Spleen (tissue), 11 donors: ENCODE data around the gene NKX6-2. TPM values are rescaled to one million over a fixed set of nuclear protein-coding genes. Genes with fewer than 3 reads are reported as not detected.

Experiments used
- DNase-seq: peaks from one replicate; pipeline ENCODE4 v3.0.0-alpha.2; 2020
- H3K27ac ChIP-seq, 8 donors: fragments of 200-600 bp; sonication (generic) in 7 of 8; 1 replicate in 4 of 8; 2 replicates in 4 of 8; pipeline versions ENCODE4 v1.5.0 to v1.8.0; 2016 to 2021; ENCODE audit warnings: inconsistent platforms in 4 of 8, mild to moderate bottlenecking in 4 of 8, moderate library complexity in 1 of 8
- H3K27me3 ChIP-seq, 7 donors: fragments of 200-600 bp; sonication (generic) in 6 of 7; replicated peaks in 1 of 7; 1 replicate in 4 of 7; 2 replicates in 3 of 7; pipeline versions ENCODE4 v1.5.0 to v1.8.0; 2016 to 2021; ENCODE audit warnings: inconsistent platforms in 3 of 7, mild to moderate bottlenecking in 1 of 7
- H3K36me3 ChIP-seq, 6 donors: fragments of 200-600 bp; sonication (generic) in 5 of 6; 1 replicate in 4 of 6; 2 replicates in 2 of 6; pipeline versions ENCODE4 v1.5.0 to v1.8.0; 2016 to 2021; ENCODE audit warnings: inconsistent platforms in 2 of 6
- H3K4me1 ChIP-seq, 6 donors: fragments of 200-600 bp; sonication (generic) in 5 of 6; 1 replicate in 3 of 6; 2 replicates in 3 of 6; pipeline versions ENCODE4 v1.5.0 to v1.8.0; 2016 to 2021; ENCODE audit warnings: inconsistent platforms in 3 of 6
- H3K4me3 ChIP-seq, 8 donors: fragments of 200-600 bp; sonication (generic) in 7 of 8; 1 replicate in 4 of 8; 2 replicates in 4 of 8; pipeline versions ENCODE4 v1.5.0 to v1.8.0; 2016 to 2021; ENCODE audit warnings: inconsistent platforms in 4 of 8, mild to moderate bottlenecking in 4 of 8, moderate library complexity in 2 of 8
- H3K9me3 ChIP-seq, 8 donors: fragments of 200-600 bp; sonication (generic) in 7 of 8; 1 replicate in 4 of 8; 2 replicates in 4 of 8; pipeline versions ENCODE4 v1.5.0 to v1.8.0; 2016 to 2021; ENCODE audit warnings: inconsistent platforms in 4 of 8
- POLR2A ChIP-seq, 3 donors: fragments of 450-650 bp; IDR thresholded peaks; one replicate each; pipeline ENCODE4 v1.5.1; 2017; ENCODE audit warnings: antibody characterized with exemption in 3 of 3, mild to moderate bottlenecking in 1 of 3
- POLR2AphosphoS5 ChIP-seq, 3 donors: sonication (generic); formaldehyde crosslinking; IDR thresholded peaks; one replicate each; pipeline ENCODE4 v1.5.1; 2017; ENCODE audit warnings: antibody characterized with exemption in 3 of 3
- WGBS, 5 donors: extraction: QIAGEN DNeasy Blood & Tissue Kit in 3 of 5; methylation state at CpG; one replicate each; pipeline versions ENCODE4 v1.1.5 to v1.1.7; 2013 to 2018; 5-methylcytosine and 5-hydroxymethylcytosine counted together
- intact Hi-C: fragments of 100-400 bp; cut with DNase I; formaldehyde crosslinking; loops from one replicate; pipeline ENCODE4 v1.15.0; 2023; ENCODE audit warnings: low total_unique reads
- polyA plus RNA-seq, 3 donors: library from polyadenylated mRNA; stranded (reverse); fragments of 200-250 nt; gene quantifications; one replicate each; pipeline ENCODE4 v1.2.1, GENCODE V29; 2013
- total RNA-seq, 7 donors: library from RNA; depleted of rRNA in 3 of 7; stranded (reverse); fragments of >200 nt in 3 of 7; fragmentation: NEBNext Ultra II Directional in 4 of 7; extraction: Animal tissue kit (Norgen Biotek cat#: 25700) in 4 of 7; gene quantifications; one replicate each; pipeline versions ENCODE4 v1.1.0 to v1.2.1, GENCODE V29; 2016 to 2021
- TF ChIP-seq, protein P1 (sequence below), 11 experiments: fragments of 200-600 bp in 7 of 11; fragments of 450-650 bp in 4 of 11; sonication (generic) in 4 of 11; IDR thresholded peaks in 8 of 11; conservative IDR thresholded peaks in 3 of 11; 1 replicate in 7 of 11; 2 replicates in 4 of 11; pipeline versions ENCODE4 v1.4.0 to v1.8.0; 2016 to 2021; ENCODE audit warnings: antibody characterized with exemption in 11 of 11, inconsistent platforms in 4 of 11, mild to moderate bottlenecking in 1 of 11
- donor health status: healthy with polysubstance abuse.
- donor health status: DM: no; HTN: no; CAD: no; lungs with moderate emphysema.
- donor health status: DM: no; HTN: no; CAD: no.
- donor health status: Bipolar disorder and iron deficiency.
- donor health status: healthy.
- donor health status: DM: no; HTN: no; CAD: no.
- donor health status: DM: yes; HTN: yes; CAD: no.

Gene NKX6-2
- total and polyA plus RNA-seq, 10 donors = 0.03 to 0.08 TPM; not detected in 8

DNA sequence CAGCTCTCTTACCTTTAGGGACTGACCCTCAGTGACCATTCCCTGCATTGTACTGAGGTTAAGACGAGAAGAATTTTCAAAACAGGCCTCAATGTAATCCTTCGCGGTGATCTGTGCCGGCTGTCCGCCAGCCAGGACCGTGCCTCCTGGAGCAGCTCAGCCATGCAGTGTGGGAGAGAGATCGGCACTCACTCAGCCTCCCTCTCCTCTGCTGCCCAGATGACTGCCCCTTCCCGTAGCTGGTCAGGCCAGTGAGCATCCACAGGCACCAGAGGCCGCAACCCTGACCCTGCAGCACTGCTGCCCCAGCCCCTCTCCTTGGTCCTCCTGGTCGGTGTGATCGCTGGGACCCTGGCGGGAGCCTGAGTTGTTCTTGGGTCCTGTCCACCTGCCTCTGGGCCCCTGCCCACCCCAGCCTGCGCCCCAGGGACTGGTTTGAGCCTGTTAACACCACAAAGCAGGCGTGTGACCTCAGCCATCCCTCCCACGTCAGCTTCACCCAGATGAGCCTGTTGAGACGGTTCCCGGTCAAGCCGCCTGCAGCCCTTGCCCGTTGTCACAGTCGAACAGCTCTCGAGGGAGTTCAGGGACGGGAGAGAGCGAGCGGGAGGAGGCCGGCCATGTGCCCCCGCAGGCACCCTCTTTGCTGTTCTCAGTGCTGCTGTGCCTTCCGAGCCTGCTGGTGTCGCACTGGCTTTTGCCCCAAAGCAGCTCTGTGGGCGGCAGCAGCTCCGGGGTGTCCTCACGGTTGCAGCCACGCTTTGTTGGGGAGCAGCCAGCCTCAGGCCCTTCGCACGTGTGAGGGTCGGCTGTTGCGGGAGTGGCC, 37.2 kb downstream of the NKX6-2 start:
- TF ChIP-seq POLR2AphosphoS5 (IDR thresholded peaks at IDR 0.05) (no peak), POLR2A (IDR thresholded peaks at IDR 0.05) (no peak)
- TF ChIP-seq, protein P1, sequence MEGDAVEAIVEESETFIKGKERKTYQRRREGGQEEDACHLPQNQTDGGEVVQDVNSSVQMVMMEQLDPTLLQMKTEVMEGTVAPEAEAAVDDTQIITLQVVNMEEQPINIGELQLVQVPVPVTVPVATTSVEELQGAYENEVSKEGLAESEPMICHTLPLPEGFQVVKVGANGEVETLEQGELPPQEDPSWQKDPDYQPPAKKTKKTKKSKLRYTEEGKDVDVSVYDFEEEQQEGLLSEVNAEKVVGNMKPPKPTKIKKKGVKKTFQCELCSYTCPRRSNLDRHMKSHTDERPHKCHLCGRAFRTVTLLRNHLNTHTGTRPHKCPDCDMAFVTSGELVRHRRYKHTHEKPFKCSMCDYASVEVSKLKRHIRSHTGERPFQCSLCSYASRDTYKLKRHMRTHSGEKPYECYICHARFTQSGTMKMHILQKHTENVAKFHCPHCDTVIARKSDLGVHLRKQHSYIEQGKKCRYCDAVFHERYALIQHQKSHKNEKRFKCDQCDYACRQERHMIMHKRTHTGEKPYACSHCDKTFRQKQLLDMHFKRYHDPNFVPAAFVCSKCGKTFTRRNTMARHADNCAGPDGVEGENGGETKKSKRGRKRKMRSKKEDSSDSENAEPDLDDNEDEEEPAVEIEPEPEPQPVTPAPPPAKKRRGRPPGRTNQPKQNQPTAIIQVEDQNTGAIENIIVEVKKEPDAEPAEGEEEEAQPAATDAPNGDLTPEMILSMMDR (IDR thresholded peaks at IDR 0.05 in 8 of 11, conservative IDR thresholded peaks at IDR 0.05 in 3 of 11) = no peak
- Histone ChIP-seq H3K36me3 (peaks cover 0 to 84% (median 35%) of the 10 kb centered on the region in 6 donors), H3K4me3 (no peak overlapping the region), H3K9me3 (no peaks in the 10 kb centered on the region), H3K27ac (no peak overlapping the region), H3K27me3 (no peaks in the 10 kb centered on the region), H3K4me1 (no peaks in the 10 kb centered on the region)
- DNase-seq = no peak
- intact Hi-C loops = no loop called here
- WGBS, 5 donors = 88 to 95% (median 93%) methylated on average over 22 to 36 of the region's 36 CpGs

DNA sequence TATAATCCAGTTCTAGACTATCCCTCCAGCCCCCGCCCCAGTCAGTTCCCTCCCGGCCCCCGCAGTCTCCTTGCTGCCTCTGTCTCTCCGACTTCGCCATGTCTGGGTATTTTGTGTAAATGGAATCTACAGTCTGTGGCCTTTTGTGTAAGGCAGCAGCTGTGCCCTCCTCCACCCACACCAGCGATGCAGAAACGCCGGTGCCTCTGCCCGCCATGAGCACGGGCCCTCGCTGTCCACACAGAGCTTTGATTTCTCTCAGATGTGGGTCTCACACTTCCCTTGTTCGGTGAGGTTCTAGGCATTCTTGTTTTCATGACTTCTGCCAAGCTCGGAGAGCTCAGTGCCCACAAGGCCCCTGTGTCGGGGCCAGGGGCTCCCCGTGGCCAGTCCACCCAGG, 37.8 kb downstream of the NKX6-2 start:
- H3K36me3 ChIP-seq = peaks cover 0 to 84% (median 32%) of the 10 kb centered on the region in 6 donors
- no peaks in the 10 kb centered on the region for H3K9me3 ChIP-seq
- TF ChIP-seq POLR2A (IDR thresholded peaks at IDR 0.05) = no peak
- no peak for TF ChIP-seq POLR2AphosphoS5 (IDR thresholded peaks at IDR 0.05)
- TF ChIP-seq, protein P1 (IDR thresholded peaks at IDR 0.05 in 8 of 11, conservative IDR thresholded peaks at IDR 0.05 in 3 of 11) = no peak
- H3K27ac ChIP-seq = no peak overlapping the region
- no peak overlapping the region for H3K4me3 ChIP-seq
- no peaks in the 10 kb centered on the region for H3K27me3 ChIP-seq
- H3K4me1 ChIP-seq = no peaks in the 10 kb centered on the region
- WGBS, 5 donors = 88 to 94% (median 91%) methylated on average over 15 of the region's 15 CpGs
- intact Hi-C loops = no loop called here
- no peak for DNase-seq

DNA sequence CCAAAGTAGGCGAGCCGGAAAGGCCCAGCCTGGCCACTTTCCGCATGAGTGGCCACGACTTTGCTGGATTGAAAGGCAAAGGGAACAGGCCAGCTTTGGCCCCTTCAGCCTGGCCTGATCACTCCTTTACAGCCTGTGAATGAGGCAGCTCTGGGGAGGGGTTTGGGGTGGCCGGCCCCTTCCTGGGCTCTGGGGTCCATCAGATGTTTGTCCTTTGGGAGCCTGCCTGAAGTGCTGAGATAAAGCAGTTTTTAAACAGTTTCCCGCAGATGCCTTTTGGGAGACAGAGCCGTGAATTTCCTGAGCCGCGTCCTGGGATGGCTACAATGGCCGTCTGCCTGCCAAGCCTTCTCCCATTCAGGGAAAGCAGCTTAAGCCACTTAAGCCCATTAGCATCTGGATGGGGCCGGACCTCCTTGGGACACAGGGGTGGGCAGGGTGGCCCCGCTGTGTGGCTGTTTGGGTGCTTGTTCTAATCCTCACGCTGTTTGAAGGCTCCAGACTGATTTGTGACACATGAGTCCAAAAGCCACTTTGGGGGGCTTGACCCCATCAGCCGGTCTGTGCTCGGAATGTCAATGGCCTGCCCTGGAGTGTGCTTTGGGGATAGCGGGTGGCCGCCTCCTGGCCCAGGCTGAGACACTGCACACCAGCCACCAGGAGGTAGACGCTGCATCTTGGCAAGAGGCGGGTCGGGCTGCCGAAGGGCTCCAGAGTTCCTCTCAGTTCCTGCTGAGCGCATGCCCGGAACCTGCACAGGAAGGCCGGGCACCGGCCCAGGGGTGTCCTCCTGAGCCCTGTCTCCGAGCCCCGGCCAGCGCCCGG, 38.9 kb downstream of the NKX6-2 start:
- no peak for DNase-seq
- no peaks in the 10 kb centered on the region for H3K9me3 ChIP-seq
- no peak overlapping the region for H3K27ac ChIP-seq
- no peak overlapping the region for H3K4me3 ChIP-seq
- TF ChIP-seq, protein P1 (IDR thresholded peaks at IDR 0.05 in 8 of 11, conservative IDR thresholded peaks at IDR 0.05 in 3 of 11) = no peak
- TF ChIP-seq POLR2A (IDR thresholded peaks at IDR 0.05) = no peak
- TF ChIP-seq POLR2AphosphoS5 (IDR thresholded peaks at IDR 0.05) = no peak
- intact Hi-C loops = no loop called here
- H3K27me3 ChIP-seq = no peaks in the 10 kb centered on the region
- 82 to 92% (median 86%) methylated on average over 23 to 29 of the region's 29 CpGs for WGBS, 5 donors
- H3K36me3 ChIP-seq = peaks cover 0 to 83% (median 30%) of the 10 kb centered on the region in 6 donors
- H3K4me1 ChIP-seq = no peaks in the 10 kb centered on the region

DNA sequence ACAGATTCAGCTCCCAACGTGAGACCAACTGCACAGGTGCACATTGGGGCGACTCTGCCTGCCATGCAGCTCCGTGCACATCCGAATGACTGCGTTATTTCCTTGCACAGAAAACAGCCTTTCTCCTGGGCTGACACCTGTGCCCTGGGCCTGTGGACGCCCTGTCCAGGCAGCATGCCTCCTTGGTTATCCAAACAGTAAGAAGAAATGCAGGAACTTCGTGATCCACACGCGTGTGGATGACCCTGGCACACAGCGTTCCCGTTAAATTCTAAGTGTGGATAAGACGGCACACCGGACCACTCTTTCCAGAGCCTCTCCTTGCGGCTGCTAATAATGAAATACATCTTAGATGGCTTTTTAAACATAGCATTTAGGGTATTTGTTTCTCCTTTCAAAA, 39.6 kb downstream of the NKX6-2 start:
- no peaks in the 10 kb centered on the region for H3K27me3 ChIP-seq
- no peak overlapping the region for H3K27ac ChIP-seq
- H3K4me1 ChIP-seq = no peaks in the 10 kb centered on the region
- no peak for DNase-seq
- peaks cover 0 to 83% (median 33%) of the 10 kb centered on the region in 6 donors for H3K36me3 ChIP-seq
- intact Hi-C loops = no loop called here
- H3K9me3 ChIP-seq = no peaks in the 10 kb centered on the region
- TF ChIP-seq, protein P1 (IDR thresholded peaks at IDR 0.05 in 8 of 11, conservative IDR thresholded peaks at IDR 0.05 in 3 of 11) = no peak
- 91 to 95% (median 93%) methylated on average over 14 of the region's 14 CpGs for WGBS, 5 donors
- H3K4me3 ChIP-seq = no peak overlapping the region
